Endometrial microvascular endothelial cells (primary cell): Measurements from ENCODE around the gene KNG1. TPM values are rescaled to one million over a fixed set of nuclear protein-coding genes. Genes with fewer than 3 reads are reported as not detected.

Source experiments
- in situ Hi-C: cut with HindIII; loops from 2 replicates; pipeline ENCODE4 v1.10.0; 2017; ENCODE audit warnings: low sequenced_read_pairs, low pct_unique_long_range_greater_than_20kb; ENCODE audit errors: inconsistent ontology term
- total RNA-seq: library from RNA; depleted of rRNA; stranded (reverse); fragments of >200 nt; gene quantifications from one replicate; pipeline ENCODE4 v1.2.3, GENCODE V29; 2015; ENCODE audit errors: inconsistent ontology term

The KNG1 gene
- total RNA-seq, 1 donor from 2014 or later: not detected

- in situ Hi-C loops: no loop called here
Observed at GRCh38 chr3:186759231-186759930, 42.2 kb downstream of the KNG1 start.

GRCh38 chr3:186760141-186760833, 43.1 kb downstream of the KNG1 start:
- in situ Hi-C loops: no loop called here

- in situ Hi-C loops: no loop called here
Observed at GRCh38 chr3:186760897-186761447, 43.8 kb downstream of the KNG1 start.

GRCh38 chr3:186772281-186772694, 55.1 kb downstream of the KNG1 start:
- in situ Hi-C loops: no loop called here

GRCh38 chr3:186772701-186773417, 55.7 kb downstream of the KNG1 start:
- in situ Hi-C loops: no loop called here

- in situ Hi-C loops: no loop called here
Observed at GRCh38 chr3:186775999-186776398, 58.8 kb downstream of the KNG1 start.

GRCh38 chr3:186779204-186779603, 62.0 kb downstream of the KNG1 start:
- in situ Hi-C loops: no loop called here

- in situ Hi-C loops: no loop called here
Observed at GRCh38 chr3:186782542-186783057, 65.4 kb downstream of the KNG1 start.

GRCh38 chr3:186783058-186783730, 66.0 kb downstream of the KNG1 start, which contains the start of gene EIF4A2:
EIF4A2 (plus strand) TSS chr3:186783577; CDS start chr3:186783611, 34 bp downstream.
- in situ Hi-C loops: no loop called here

GRCh38 chr3:186783731-186784515, 66.8 kb downstream of the KNG1 start:
- in situ Hi-C loops: no loop called here

- in situ Hi-C loops: no loop called here
Observed at GRCh38 chr3:186784820-186785494, 67.8 kb downstream of the KNG1 start.

GRCh38 chr3:186785495-186786018, 68.4 kb downstream of the KNG1 start:
- in situ Hi-C loops: no loop called here

- in situ Hi-C loops: no loop called here
Observed at GRCh38 chr3:186786922-186787321, 69.8 kb downstream of the KNG1 start.

GRCh38 chr3:186787642-186788481, 70.7 kb downstream of the KNG1 start:
- in situ Hi-C loops: no loop called here

- in situ Hi-C loops: no loop called here
Observed at GRCh38 chr3:186788482-186789370, 71.6 kb downstream of the KNG1 start.
